HCT116 (cell line): ENCODE measurements around the gene GABBR2. TPM values are rescaled to one million over a fixed set of nuclear protein-coding genes. Genes with fewer than 3 reads are reported as not detected.

Source experiments
- ATAC-seq: fragments of 200-7000 bp; cut with Tn5 transposase; 2 replicates; pipeline ENCODE4 v1.9.1; 2020; ENCODE audit warnings: mild to moderate bottlenecking, moderate library complexity
- BruUV-seq: library from RNA; stranded (reverse); fragments of 400-500 nt; replicated peaks from 2 replicates; lab custom pipeline; 2021; lab: Mats Ljungman, UMichigan
- CTCF ChIA-PET: fragments of 300-600 bp; sonication (Branson Sonifier 250); formaldehyde crosslinking; loops from one replicate; lab custom pipeline; 2021; ENCODE audit warnings: antibody characterized with exemption; lab: Charles Lee
- POLR2A ChIA-PET: fragments of 300-600, 350-600 bp; sonication (Branson Sonifier 250); formaldehyde crosslinking; loops from one replicate; lab custom pipeline; 2021; ENCODE audit warnings: antibody characterized with exemption; lab: Charles Lee
- RAD21 ChIA-PET, 2 experiments: fragments of 300-600 bp; sonication (Branson Sonifier 250); formaldehyde crosslinking; loops; one replicate each; lab custom pipeline; 2023; ENCODE audit warnings: low total read pairs in 2 of 2; ENCODE audit not compliant: uncharacterized antibody in 2 of 2, unreplicated experiment in 2 of 2, low non-redundant PET in 1 of 2; lab: Charles Lee
- DNase-seq: peaks from one replicate; pipeline ENCODE4 v3.0.0-alpha.2; 2010; ENCODE audit warnings: low read depth, low spot score
- H2AFZ ChIP-seq: fragments of 200-600 bp; shearing (Covaris generic), sonication (generic); 2 replicates; pipeline ENCODE4 v1.6.1; 2017; ENCODE audit warnings: low read depth, mixed run types, mixed read lengths, antibody characterized with exemption, low read length; ENCODE audit not compliant: poor library complexity, severe bottlenecking
- H3K27ac ChIP-seq: 2 replicates; pipeline ENCODE4 v1.5.1; 2012; ENCODE audit warnings: low read depth, low read length
- H3K27me3 ChIP-seq: fragments of 200-600 bp; sonication (generic); 2 replicates; pipeline ENCODE4 v1.6.1; 2016; ENCODE audit warnings: mixed run types, low read length, mixed read lengths; ENCODE audit not compliant: insufficient read depth
- H3K36me3 ChIP-seq, 2 experiments: fragments of 200-500 bp in 1 of 2; fragments of 200-600 bp in 1 of 2; sonication (Bioruptor generic) in 1 of 2; sonication (generic) in 1 of 2; 2 replicates each; pipeline versions ENCODE4 v1.5.1 to v1.6.1; 2014 to 2016; ENCODE audit warnings: low read length in 2 of 2, inconsistent platforms in 1 of 2, mixed read lengths in 1 of 2, mixed run types in 1 of 2; ENCODE audit not compliant: insufficient read depth in 2 of 2, control insufficient read depth in 1 of 2
- H3K4me1 ChIP-seq, 2 experiments: fragments of 200-600 bp in 1 of 2; sonication (generic) in 1 of 2; 2 replicates each; pipeline versions ENCODE4 v1.5.1 to v1.6.1; 2012 to 2017; ENCODE audit warnings: low read length in 2 of 2, inconsistent platforms in 1 of 2, mild to moderate bottlenecking in 1 of 2, mixed read lengths in 1 of 2, mixed run types in 1 of 2, moderate library complexity in 1 of 2; ENCODE audit not compliant: insufficient read depth in 2 of 2, control insufficient read depth in 1 of 2
- H3K4me2 ChIP-seq: fragments of 200-600 bp; sonication (generic); 2 replicates; pipeline ENCODE4 v1.6.1; 2017; ENCODE audit warnings: mixed run types, low read length, mixed read lengths
- H3K4me3 ChIP-seq, 2 experiments: fragments of 200-600 bp in 1 of 2; sonication (generic) in 1 of 2; replicated peaks in 1 of 2; 2 replicates each; pipeline ENCODE4 v1.5.1; 2011 to 2016; ENCODE audit warnings: low read length in 2 of 2, control low read depth in 1 of 2, low read depth in 1 of 2, mild to moderate bottlenecking in 1 of 2, mixed read lengths in 1 of 2, mixed run types in 1 of 2
- H3K79me2 ChIP-seq: fragments of 200-600 bp; sonication (generic); 2 replicates; pipeline ENCODE4 v1.6.1; 2017; ENCODE audit warnings: mild to moderate bottlenecking, mixed run types, low read length, moderate library complexity, mixed read lengths; ENCODE audit not compliant: insufficient read depth
- H3K9ac ChIP-seq: fragments of 200-600 bp; sonication (generic); 2 replicates; pipeline ENCODE4 v1.6.1; 2016; ENCODE audit warnings: low read length, mixed read lengths
- H3K9me2 ChIP-seq: fragments of 200-600 bp; sonication (generic), shearing (Covaris generic); 2 replicates; pipeline ENCODE4 v1.6.1; 2017; ENCODE audit warnings: mixed run types, mild to moderate bottlenecking, moderate library complexity; ENCODE audit not compliant: insufficient read depth
- H3K9me3 ChIP-seq, 2 experiments: fragments of 200-500 bp in 1 of 2; fragments of 200-600 bp in 1 of 2; sonication (Bioruptor generic) in 1 of 2; sonication (generic) in 1 of 2; 2 replicates each; pipeline ENCODE4 v1.6.1; 2014 to 2017; ENCODE audit warnings: low read length in 2 of 2, mixed read lengths in 2 of 2, inconsistent platforms in 1 of 2, low read depth in 1 of 2, mild to moderate bottlenecking in 1 of 2, mixed run types in 1 of 2, moderate library complexity in 1 of 2; ENCODE audit not compliant: control insufficient read depth in 1 of 2, insufficient read depth in 1 of 2
- H4K20me1 ChIP-seq: fragments of 200-600 bp; sonication (generic), shearing (Covaris generic); 2 replicates; pipeline ENCODE4 v1.6.1; 2017; ENCODE audit warnings: mixed run types, mild to moderate bottlenecking, moderate library complexity; ENCODE audit not compliant: insufficient read depth
- CBX3 ChIP-seq: IDR thresholded peaks from 2 replicates; pipeline ENCODE4 v1.6.1; 2012; ENCODE audit warnings: low read depth
- CEBPB ChIP-seq: IDR thresholded peaks from 2 replicates; pipeline ENCODE4 v1.6.1; 2012; ENCODE audit warnings: low read depth
- CTCF ChIP-seq, 3 experiments: fragments of 200-600 bp in 1 of 3; sonication (generic) in 1 of 3; IDR thresholded peaks in 2 of 3; conservative IDR thresholded peaks in 1 of 3; 2 replicates each; pipeline ENCODE4 v1.5.1; 2012 to 2017; ENCODE audit warnings: low read depth in 2 of 3, low read length in 2 of 3, antibody characterized with exemption in 1 of 3, borderline replicate concordance in 1 of 3, control low read depth in 1 of 3, mild to moderate bottlenecking in 1 of 3, mixed read lengths in 1 of 3, mixed run types in 1 of 3, moderate library complexity in 1 of 3; ENCODE audit not compliant: insufficient read depth in 1 of 3
- EGR1 ChIP-seq: IDR thresholded peaks from 2 replicates; pipeline ENCODE4 v1.6.1; 2012; ENCODE audit warnings: low read depth
- ELF1 ChIP-seq: IDR thresholded peaks from 2 replicates; pipeline ENCODE4 v1.6.1; 2012; ENCODE audit warnings: low read depth, borderline replicate concordance
- EZH2 ChIP-seq: fragments of 200-600 bp; sonication (generic); IDR thresholded peaks from 2 replicates; pipeline ENCODE4 v1.6.1; 2017; ENCODE audit warnings: antibody characterized with exemption, mixed run types
- EZH2phosphoT487 ChIP-seq: fragments of 200-600 bp; IDR thresholded peaks from 2 replicates; pipeline ENCODE4 v1.6.1; 2018; ENCODE audit warnings: antibody characterized with exemption, borderline replicate concordance
- MAX ChIP-seq: IDR thresholded peaks from 2 replicates; pipeline ENCODE4 v1.6.1; 2012
- POLR2A ChIP-seq: IDR thresholded peaks from 2 replicates; pipeline ENCODE4 v1.7.0; 2011; ENCODE audit warnings: borderline replicate concordance; ENCODE audit not compliant: insufficient read depth, insufficient read length; ENCODE audit errors: extremely low read depth
- RAD21 ChIP-seq: IDR thresholded peaks from 2 replicates; pipeline ENCODE4 v1.6.1; 2012; ENCODE audit warnings: low read depth, mild to moderate bottlenecking
- SIN3A ChIP-seq: IDR thresholded peaks from 2 replicates; pipeline ENCODE4 v1.6.1; 2012; ENCODE audit warnings: low read depth
- SP1 ChIP-seq: IDR thresholded peaks from 2 replicates; pipeline ENCODE4 v1.6.1; 2012; ENCODE audit warnings: low read depth
- SRF ChIP-seq: IDR thresholded peaks from 2 replicates; pipeline ENCODE4 v1.6.1; 2012; ENCODE audit warnings: low read depth
- TCF7L2 ChIP-seq: IDR thresholded peaks from 2 replicates; pipeline ENCODE4 v1.7.0; 2011; ENCODE audit warnings: borderline replicate concordance, inconsistent platforms; ENCODE audit not compliant: insufficient read depth, insufficient read length; ENCODE audit errors: extremely low read depth
- YY1 ChIP-seq: IDR thresholded peaks from 2 replicates; pipeline ENCODE4 v1.6.1; 2011; ENCODE audit warnings: low read length, low read depth, moderate library complexity, mild to moderate bottlenecking; ENCODE audit not compliant: insufficient replicate concordance; ENCODE audit errors: extremely low read depth
- intact Hi-C: fragments of 100-400 bp; cut with micrococcal nuclease; formaldehyde crosslinking; loops from 2 replicates; pipeline ENCODE4 v1.10.0; 2022
- total RNA-seq: library from RNA; stranded (reverse); gene quantifications from one replicate; pipeline ENCODE4 v1.2.1, GENCODE V29; 2021; ENCODE audit not compliant: unreplicated experiment
- TF ChIP-seq, protein P1 (sequence below): IDR thresholded peaks from 2 replicates; pipeline ENCODE4 v1.6.1; 2011; ENCODE audit warnings: mild to moderate bottlenecking, low read length, moderate library complexity; ENCODE audit not compliant: insufficient replicate concordance; ENCODE audit errors: extremely low read depth

Gene GABBR2
- total RNA-seq, 1 experiment from 2014 or later = 0.15 TPM

- H3K4me1 ChIP-seq = no peaks in the 10 kb centered on the region
- ChIA-PET POLR2A (no interaction called here), RAD21 (no interaction called here), CTCF (no interaction called here)
- H2AFZ ChIP-seq = no peak overlapping the region
- no peak overlapping the region for H3K27ac ChIP-seq
- DNase-seq (no peak), ATAC-seq (no peak)
- no TSS peak for BruUV-seq
- TF ChIP-seq EGR1 (no peak), TCF7L2 (no peak), CEBPB (no peak), POLR2A (no peak), CTCF (IDR thresholded peaks at IDR 0.05 in 2 of 3, conservative IDR thresholded peaks at IDR 0.05 in 1 of 3; ENCODE audit: borderline replicate concordance in 1 of 3, insufficient read depth in 1 of 3, low read depth in 2 of 3, low read length in 2 of 3) (no peak), MAX (no peak), SIN3A (no peak), RAD21 (no peak), ELF1 (no peak), EZH2phosphoT487 (no peak), SP1 (no peak), EZH2 (no peak), CBX3 (no peak), SRF (no peak), YY1 (no peak)
- TF ChIP-seq, protein P1, sequence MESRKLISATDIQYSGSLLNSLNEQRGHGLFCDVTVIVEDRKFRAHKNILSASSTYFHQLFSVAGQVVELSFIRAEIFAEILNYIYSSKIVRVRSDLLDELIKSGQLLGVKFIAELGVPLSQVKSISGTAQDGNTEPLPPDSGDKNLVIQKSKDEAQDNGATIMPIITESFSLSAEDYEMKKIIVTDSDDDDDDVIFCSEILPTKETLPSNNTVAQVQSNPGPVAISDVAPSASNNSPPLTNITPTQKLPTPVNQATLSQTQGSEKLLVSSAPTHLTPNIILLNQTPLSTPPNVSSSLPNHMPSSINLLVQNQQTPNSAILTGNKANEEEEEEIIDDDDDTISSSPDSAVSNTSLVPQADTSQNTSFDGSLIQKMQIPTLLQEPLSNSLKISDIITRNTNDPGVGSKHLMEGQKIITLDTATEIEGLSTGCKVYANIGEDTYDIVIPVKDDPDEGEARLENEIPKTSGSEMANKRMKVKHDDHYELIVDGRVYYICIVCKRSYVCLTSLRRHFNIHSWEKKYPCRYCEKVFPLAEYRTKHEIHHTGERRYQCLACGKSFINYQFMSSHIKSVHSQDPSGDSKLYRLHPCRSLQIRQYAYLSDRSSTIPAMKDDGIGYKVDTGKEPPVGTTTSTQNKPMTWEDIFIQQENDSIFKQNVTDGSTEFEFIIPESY = no peak
- H3K9ac ChIP-seq = no peak overlapping the region
- intact Hi-C loops = no loop called here
- H3K36me3 ChIP-seq = no peaks in the 10 kb centered on the region
- no peak overlapping the region for H3K4me2 ChIP-seq
- no peaks in the 10 kb centered on the region for H3K27me3 ChIP-seq
- H3K9me3 ChIP-seq = no peaks in the 10 kb centered on the region
- H3K9me2 ChIP-seq = no peaks in the 10 kb centered on the region
- no peak overlapping the region for H3K4me3 ChIP-seq
- no peaks in the 10 kb centered on the region for H3K79me2 ChIP-seq
- no peaks in the 10 kb centered on the region for H4K20me1 ChIP-seq
Observed at GRCh38 chr9:98533866-98534265, 174.9 kb downstream of the GABBR2 start.
